Measurements from ENCODE around the gene DNAJC13. TPM values are rescaled to one million over a fixed set of nuclear protein-coding genes. Genes with fewer than 3 reads are reported as not detected.

DNAJC13 gene
- polyA plus RNA-seq, 4 donors = 10.1 to 46.6 (median 14.2) TPM

DNA sequence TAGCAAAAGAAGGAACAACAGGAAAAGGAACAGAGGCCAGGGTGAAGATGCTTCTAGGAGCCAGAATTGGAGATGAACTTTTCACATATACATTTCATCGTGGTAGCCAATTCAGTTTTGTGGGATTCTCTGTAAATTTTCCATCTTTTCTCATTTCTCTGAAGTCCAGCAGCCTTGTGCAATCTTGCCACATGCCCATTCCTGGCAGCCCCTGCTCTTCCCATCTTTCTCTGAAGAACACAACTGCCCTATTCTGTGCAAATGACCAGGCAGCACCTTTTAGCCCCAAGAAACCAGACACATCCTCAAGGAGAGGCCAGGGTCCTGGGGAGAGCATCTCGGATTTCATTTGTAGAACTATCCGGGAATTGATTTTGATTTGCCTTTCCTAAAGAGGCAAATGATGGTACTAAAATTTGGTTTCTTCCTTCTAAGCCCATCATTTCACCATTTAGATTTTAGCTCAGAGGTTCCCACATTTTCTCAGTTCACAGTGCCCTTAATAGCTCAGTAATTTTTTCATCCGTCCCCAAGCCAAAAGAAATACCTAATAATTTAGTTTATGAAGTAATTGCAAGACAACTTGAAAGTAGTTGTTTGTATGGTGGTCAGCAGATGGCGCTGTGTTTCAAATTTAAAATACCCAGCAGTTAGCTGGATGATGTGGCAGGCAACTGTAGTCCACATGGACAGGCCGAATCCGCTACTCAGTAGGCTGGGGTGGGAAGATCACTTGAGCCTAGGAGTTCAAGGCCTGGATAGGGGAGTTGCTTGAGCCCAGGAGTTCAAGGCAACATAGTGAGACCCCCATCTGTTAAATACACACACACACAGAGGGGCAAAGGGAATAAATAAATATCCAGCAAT is 118.5 kb downstream of the DNAJC13 start:
- WGBS, 3 donors = 59 to 62% (median 60%) methylated on average over 7 of the region's 7 CpGs
- peak; percentile 26 for FAIRE-seq

DNA sequence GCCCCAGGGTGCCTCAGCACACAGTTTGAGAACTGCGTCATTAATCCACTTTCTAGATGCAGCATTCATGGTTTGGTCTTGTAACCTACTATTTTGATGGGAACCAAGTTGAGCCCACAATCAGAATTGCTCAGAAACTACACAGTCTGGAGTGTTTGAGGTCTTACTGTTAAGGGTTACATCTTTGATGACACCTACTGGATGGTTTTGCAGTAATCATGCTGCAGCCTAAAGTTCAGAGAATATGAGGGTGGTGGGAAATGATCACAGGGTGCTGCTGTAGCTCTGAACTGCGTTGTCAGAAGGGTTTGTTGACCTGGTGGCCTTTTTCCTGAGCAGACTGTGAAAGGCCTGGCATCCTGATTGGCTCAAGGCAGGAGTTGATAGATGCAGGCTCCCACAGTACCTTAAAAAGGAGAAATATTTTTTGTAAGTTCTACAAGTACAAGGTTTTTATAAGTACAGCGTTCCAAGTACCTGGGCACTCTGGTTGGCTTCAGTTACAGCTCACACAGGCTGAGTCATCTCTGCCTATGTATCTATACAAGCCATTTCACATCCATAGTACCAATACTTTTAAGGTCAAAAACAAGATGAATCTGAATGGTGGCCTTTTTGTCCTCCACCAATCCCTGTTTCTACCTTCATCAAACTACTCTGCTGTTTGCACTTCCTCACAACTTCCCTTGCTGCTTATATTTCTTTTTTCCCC is 119.3 kb downstream of the DNAJC13 start:
- WGBS, 3 donors = 83 to 94% (median 85%) methylated on average over 3 of the region's 3 CpGs
- no peak for FAIRE-seq

More for the DNA sequence above, 118.5 kb downstream of the DNAJC13 start:
- Histone ChIP-seq H3K4me3 (ENCODE audit: low read depth in 1 of 3, low read length in 3 of 3) (no peak overlapping the region), H3K4me1 (ENCODE audit: control insufficient read depth in 3 of 3, insufficient read depth in 2 of 3, low read depth in 1 of 3, low read length in 2 of 3) (peaks cover 0 to 7% (median 0%) of the 10 kb centered on the region in 3 donors), H3K27me3 (ENCODE audit: control insufficient read depth in 3 of 3, insufficient read depth in 3 of 3, low read length in 3 of 3) (no peaks in the 10 kb centered on the region), H3K36me3 (ENCODE audit: control insufficient read depth in 3 of 3, insufficient read depth in 2 of 3, low read depth in 1 of 3, low read length in 3 of 3) (peaks cover 0 to 33% (median 8%) of the 10 kb centered on the region in 3 donors), H3K27ac (ENCODE audit: low read depth in 1 of 3, low read length in 2 of 3) (no peak overlapping the region), H3K9me3 (ENCODE audit: control insufficient read depth in 2 of 2, insufficient read depth in 1 of 2, low read depth in 1 of 2, low read length in 1 of 2) (no peaks in the 10 kb centered on the region)
- peak; percentile 60 to 75 for DNase-seq

DNA sequence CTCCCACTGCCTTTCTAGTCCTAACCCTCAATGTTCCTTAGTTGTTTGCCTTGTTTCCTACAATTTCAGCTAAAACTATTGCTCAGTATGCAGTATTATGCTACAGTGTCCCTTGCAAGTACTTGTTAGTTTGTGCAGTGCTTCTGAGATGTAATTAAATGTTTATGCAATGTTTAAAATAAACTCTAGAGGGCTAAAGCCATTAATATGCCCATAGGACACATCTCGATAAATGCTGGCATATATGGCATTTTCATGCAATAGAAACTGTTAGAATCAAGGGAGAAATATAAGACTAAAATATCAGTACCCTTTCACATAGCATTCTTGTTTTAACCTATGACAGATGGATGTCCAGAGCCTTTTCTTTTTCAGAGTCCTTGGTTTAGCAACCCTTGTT is 120.0 kb downstream of the DNAJC13 start:
- H3K27me3 ChIP-seq (ENCODE audit: control insufficient read depth in 3 of 3, insufficient read depth in 3 of 3, low read length in 3 of 3) = no peaks in the 10 kb centered on the region
- H3K36me3 ChIP-seq (ENCODE audit: control insufficient read depth in 3 of 3, insufficient read depth in 2 of 3, low read depth in 1 of 3, low read length in 3 of 3) = peaks cover 0 to 39% (median 7%) of the 10 kb centered on the region in 3 donors
- peaks cover 0 to 7% (median 0%) of the 10 kb centered on the region in 3 donors for H3K4me1 ChIP-seq (ENCODE audit: control insufficient read depth in 3 of 3, insufficient read depth in 2 of 3, low read depth in 1 of 3, low read length in 2 of 3)
- DNase-seq = no peak
- WGBS, 3 donors = 84 to 86% (median 84%) methylated on average over 1 of the region's 1 CpG
- no peak overlapping the region for H3K4me3 ChIP-seq (ENCODE audit: low read depth in 1 of 3, low read length in 3 of 3)
- no peak for FAIRE-seq
- no peak overlapping the region for H3K27ac ChIP-seq (ENCODE audit: low read depth in 1 of 3, low read length in 2 of 3)
- no peaks in the 10 kb centered on the region for H3K9me3 ChIP-seq (ENCODE audit: control insufficient read depth in 2 of 2, insufficient read depth in 1 of 2, low read depth in 1 of 2, low read length in 1 of 2)

More for the DNA sequence above, 119.3 kb downstream of the DNAJC13 start:
- no peak overlapping the region for H3K4me3 ChIP-seq (ENCODE audit: low read depth in 1 of 3, low read length in 3 of 3)
- H3K27me3 ChIP-seq (ENCODE audit: control insufficient read depth in 3 of 3, insufficient read depth in 3 of 3, low read length in 3 of 3) = no peaks in the 10 kb centered on the region
- peaks cover 0 to 7% (median 0%) of the 10 kb centered on the region in 3 donors for H3K4me1 ChIP-seq (ENCODE audit: control insufficient read depth in 3 of 3, insufficient read depth in 2 of 3, low read depth in 1 of 3, low read length in 2 of 3)
- no peaks in the 10 kb centered on the region for H3K9me3 ChIP-seq (ENCODE audit: control insufficient read depth in 2 of 2, insufficient read depth in 1 of 2, low read depth in 1 of 2, low read length in 1 of 2)
- DNase-seq = no peak
- H3K36me3 ChIP-seq (ENCODE audit: control insufficient read depth in 3 of 3, insufficient read depth in 2 of 3, low read depth in 1 of 3, low read length in 3 of 3) = peaks cover 0 to 36% (median 7%) of the 10 kb centered on the region in 3 donors
- no peak overlapping the region for H3K27ac ChIP-seq (ENCODE audit: low read depth in 1 of 3, low read length in 2 of 3)

DNA sequence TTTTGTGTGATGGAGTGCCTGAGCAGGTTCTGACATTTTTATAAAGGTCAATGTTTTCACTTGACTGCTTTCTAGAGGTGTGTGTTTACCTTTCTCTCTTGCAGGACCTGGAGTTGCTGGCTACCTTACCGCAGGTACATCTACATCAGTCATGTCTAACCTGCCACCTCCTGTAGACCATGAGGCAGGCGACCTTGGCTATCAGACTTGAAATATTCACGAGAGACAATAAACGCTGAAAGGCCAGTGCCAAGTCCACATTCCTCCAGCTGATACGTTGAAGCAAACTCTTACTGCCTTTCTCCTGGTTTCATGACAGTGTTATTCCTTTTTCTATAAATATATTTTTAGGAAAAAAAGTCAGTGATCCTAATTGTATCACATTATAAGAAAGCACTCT is 120.8 kb downstream of the DNAJC13 start:
- Histone ChIP-seq H3K9me3 (ENCODE audit: control insufficient read depth in 2 of 2, insufficient read depth in 1 of 2, low read depth in 1 of 2, low read length in 1 of 2) (no peaks in the 10 kb centered on the region), H3K4me3 (ENCODE audit: low read depth in 1 of 3, low read length in 3 of 3) (no peak overlapping the region), H3K27me3 (ENCODE audit: control insufficient read depth in 3 of 3, insufficient read depth in 3 of 3, low read length in 3 of 3) (no peaks in the 10 kb centered on the region), H3K36me3 (ENCODE audit: control insufficient read depth in 3 of 3, insufficient read depth in 2 of 3, low read depth in 1 of 3, low read length in 3 of 3) (peaks cover 0 to 34% (median 7%) of the 10 kb centered on the region in 3 donors), H3K27ac (ENCODE audit: low read depth in 1 of 3, low read length in 2 of 3) (peak overlapping the region in 1 of 3 donors; percentile 13), H3K4me1 (ENCODE audit: control insufficient read depth in 3 of 3, insufficient read depth in 2 of 3, low read depth in 1 of 3, low read length in 2 of 3) (peaks cover 0 to 7% (median 0%) of the 10 kb centered on the region in 3 donors)
- peak; percentile 69 to 76 for DNase-seq
- 22 to 62% (median 31%) methylated on average over 5 of the region's 5 CpGs for WGBS, 3 donors
- FAIRE-seq = no peak

DNA sequence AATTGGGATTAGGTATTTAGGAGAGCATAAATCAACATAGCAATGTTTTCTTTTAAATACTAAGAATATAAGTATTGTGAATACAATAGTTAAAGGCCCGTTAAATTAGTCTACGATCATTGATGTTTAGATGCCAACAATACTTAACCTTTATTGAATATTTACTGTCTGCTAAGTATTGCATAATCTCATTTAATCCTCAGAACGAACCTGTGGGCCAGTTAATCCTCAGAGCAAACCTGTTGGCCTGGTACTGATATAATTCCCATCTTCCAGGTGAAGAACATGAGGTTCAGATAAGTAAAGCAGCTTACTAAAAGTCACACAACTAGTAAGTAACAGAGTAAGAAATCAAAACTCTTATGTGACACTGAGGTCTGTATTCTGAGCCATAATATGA is 122.4 kb downstream of the DNAJC13 start:
- DNase-seq = no peak
- FAIRE-seq = no peak
- Histone ChIP-seq H3K36me3 (ENCODE audit: control insufficient read depth in 3 of 3, insufficient read depth in 2 of 3, low read depth in 1 of 3, low read length in 3 of 3) (peaks cover 0 to 26% (median 7%) of the 10 kb centered on the region in 3 donors), H3K4me1 (ENCODE audit: control insufficient read depth in 3 of 3, insufficient read depth in 2 of 3, low read depth in 1 of 3, low read length in 2 of 3) (peaks cover 0 to 7% (median 0%) of the 10 kb centered on the region in 3 donors), H3K27ac (ENCODE audit: low read depth in 1 of 3, low read length in 2 of 3) (no peak overlapping the region), H3K9me3 (ENCODE audit: control insufficient read depth in 2 of 2, insufficient read depth in 1 of 2, low read depth in 1 of 2, low read length in 1 of 2) (no peaks in the 10 kb centered on the region), H3K27me3 (ENCODE audit: control insufficient read depth in 3 of 3, insufficient read depth in 3 of 3, low read length in 3 of 3) (no peaks in the 10 kb centered on the region), H3K4me3 (ENCODE audit: low read depth in 1 of 3, low read length in 3 of 3) (no peak overlapping the region)
- 47 to 52% (median 51%) methylated on average over 3 of the region's 3 CpGs for WGBS, 3 donors

DNA sequence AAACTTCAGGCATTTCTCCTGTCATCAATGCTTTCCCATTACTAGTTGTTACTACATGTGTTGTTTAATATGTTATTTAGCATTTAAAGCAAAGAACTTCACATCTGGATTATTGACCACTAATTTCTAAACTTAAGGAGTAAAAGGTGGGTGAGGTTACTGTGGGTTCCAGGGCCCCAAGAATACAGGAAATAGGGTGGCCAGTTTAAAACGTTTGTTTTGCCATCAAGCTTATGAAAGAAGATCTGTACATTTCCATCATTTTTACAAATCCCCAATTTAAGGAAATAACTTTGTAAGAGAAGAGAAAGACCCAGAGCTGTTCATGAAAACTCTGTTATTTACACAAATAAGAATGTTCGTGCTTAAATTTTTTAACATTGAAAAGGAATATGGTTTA is 125.3 kb downstream of the DNAJC13 start:
- no peaks in the 10 kb centered on the region for H3K27me3 ChIP-seq (ENCODE audit: control insufficient read depth in 3 of 3, insufficient read depth in 3 of 3, low read length in 3 of 3)

DNA sequence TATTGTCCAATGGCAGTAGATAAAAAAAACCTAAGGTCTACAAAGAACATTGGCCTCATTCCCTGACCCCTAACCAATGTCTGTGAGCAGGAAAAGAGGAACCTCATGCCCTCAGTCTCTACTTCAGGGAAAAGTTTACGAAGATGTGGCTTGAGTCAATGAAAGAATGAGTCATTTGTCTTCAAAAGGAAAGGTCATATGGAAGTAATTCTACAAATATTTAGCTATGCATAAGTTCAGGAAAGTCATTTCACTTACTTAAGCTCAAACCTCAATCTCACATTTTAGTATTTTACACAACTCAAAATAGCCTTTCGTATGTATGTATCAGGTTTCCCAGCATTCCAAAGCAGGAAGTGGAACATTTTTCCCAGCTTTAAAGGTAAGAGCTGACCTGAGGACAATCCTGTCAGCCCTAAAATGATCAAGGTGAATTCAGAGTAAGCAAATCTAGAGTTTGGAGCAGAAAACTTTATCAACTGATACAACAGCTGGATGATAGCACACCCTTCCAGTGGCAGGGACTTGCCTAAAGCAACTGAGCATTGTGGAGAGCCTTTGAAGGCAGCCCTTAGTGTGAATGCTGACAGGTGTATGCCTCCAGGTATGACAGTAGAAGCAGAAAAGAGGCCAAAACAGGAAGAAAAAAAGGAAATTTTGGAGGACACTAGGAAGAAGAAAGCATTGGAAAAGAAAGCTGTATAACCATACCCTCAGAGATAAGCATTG is 125.9 kb downstream of the DNAJC13 start:
- Histone ChIP-seq H3K27ac (ENCODE audit: low read depth in 1 of 3, low read length in 2 of 3) (peak overlapping the region in 1 of 3 donors; percentile 7), H3K9me3 (ENCODE audit: control insufficient read depth in 2 of 2, insufficient read depth in 1 of 2, low read depth in 1 of 2, low read length in 1 of 2) (peaks cover 0 to 6% of the 10 kb centered on the region in 2 donors), H3K27me3 (ENCODE audit: control insufficient read depth in 3 of 3, insufficient read depth in 3 of 3, low read length in 3 of 3) (no peaks in the 10 kb centered on the region), H3K4me3 (ENCODE audit: low read depth in 1 of 3, low read length in 3 of 3) (no peak overlapping the region), H3K36me3 (ENCODE audit: control insufficient read depth in 3 of 3, insufficient read depth in 2 of 3, low read depth in 1 of 3, low read length in 3 of 3) (peaks cover 0 to 13% (median 7%) of the 10 kb centered on the region in 3 donors), H3K4me1 (ENCODE audit: control insufficient read depth in 3 of 3, insufficient read depth in 2 of 3, low read depth in 1 of 3, low read length in 2 of 3) (peaks cover 0 to 4% (median 0%) of the 10 kb centered on the region in 3 donors)
- WGBS, 3 donors = 59 to 75% (median 60%) methylated on average over 2 of the region's 2 CpGs
- DNase-seq (peak; percentile 6 to 14), FAIRE-seq (no peak)

More for the DNA sequence above, 125.3 kb downstream of the DNAJC13 start:
- 56 to 68% (median 64%) methylated on average over 2 of the region's 2 CpGs for WGBS, 3 donors
- Histone ChIP-seq H3K4me1 (ENCODE audit: control insufficient read depth in 3 of 3, insufficient read depth in 2 of 3, low read depth in 1 of 3, low read length in 2 of 3) (peaks cover 0 to 4% (median 0%) of the 10 kb centered on the region in 3 donors), H3K27ac (ENCODE audit: low read depth in 1 of 3, low read length in 2 of 3) (no peak overlapping the region), H3K9me3 (ENCODE audit: control insufficient read depth in 2 of 2, insufficient read depth in 1 of 2, low read depth in 1 of 2, low read length in 1 of 2) (peaks cover 0 to under 1% of the 10 kb centered on the region in 2 donors), H3K36me3 (ENCODE audit: control insufficient read depth in 3 of 3, insufficient read depth in 2 of 3, low read depth in 1 of 3, low read length in 3 of 3) (peaks cover 0 to 13% (median 7%) of the 10 kb centered on the region in 3 donors), H3K4me3 (ENCODE audit: low read depth in 1 of 3, low read length in 3 of 3) (no peak overlapping the region)
- FAIRE-seq (no peak), DNase-seq (no peak)

DNA sequence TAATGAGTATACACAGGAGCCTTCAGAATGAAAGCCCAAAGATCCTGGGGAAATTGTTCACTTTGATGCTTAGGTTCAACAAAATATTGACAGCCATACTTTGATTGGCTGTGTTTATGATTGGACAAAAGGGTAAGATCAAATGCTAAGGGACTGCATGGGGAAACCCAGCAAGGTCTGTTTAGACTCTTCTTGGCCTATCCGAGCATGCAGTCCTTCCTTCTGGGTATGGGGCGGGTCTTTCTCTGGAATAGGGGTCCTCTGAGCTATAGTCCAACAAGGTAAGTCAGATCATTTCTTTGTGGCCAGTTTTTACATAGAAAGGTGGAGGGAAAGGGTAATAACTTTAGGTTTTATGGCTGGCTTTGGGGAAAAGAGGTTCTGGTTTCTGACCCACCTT is 126.8 kb downstream of the DNAJC13 start:
- FAIRE-seq (no peak), DNase-seq (no peak)
- H3K36me3 ChIP-seq (ENCODE audit: control insufficient read depth in 3 of 3, insufficient read depth in 2 of 3, low read depth in 1 of 3, low read length in 3 of 3) = peaks cover 0 to 13% (median 7%) of the 10 kb centered on the region in 3 donors
- 89 to 98% (median 92%) methylated on average over 2 of the region's 2 CpGs for WGBS, 3 donors
- H3K4me1 ChIP-seq (ENCODE audit: control insufficient read depth in 3 of 3, insufficient read depth in 2 of 3, low read depth in 1 of 3, low read length in 2 of 3) = no peaks in the 10 kb centered on the region
- no peaks in the 10 kb centered on the region for H3K27me3 ChIP-seq (ENCODE audit: control insufficient read depth in 3 of 3, insufficient read depth in 3 of 3, low read length in 3 of 3)
- no peak overlapping the region for H3K27ac ChIP-seq (ENCODE audit: low read depth in 1 of 3, low read length in 2 of 3)
- peaks cover 0 to 6% of the 10 kb centered on the region in 2 donors for H3K9me3 ChIP-seq (ENCODE audit: control insufficient read depth in 2 of 2, insufficient read depth in 1 of 2, low read depth in 1 of 2, low read length in 1 of 2)
- no peak overlapping the region for H3K4me3 ChIP-seq (ENCODE audit: low read depth in 1 of 3, low read length in 3 of 3)
